Adrenal gland (tissue), 12 donors: ENCODE measurements around the gene ETNK2. TPM values are rescaled to one million over a fixed set of nuclear protein-coding genes. Genes with fewer than 3 reads are reported as not detected.

ENCODE experiments used
- DNase-seq, 7 donors: peaks; one replicate each; pipeline ENCODE4 v3.0.0-alpha.2; 2019 to 2020
- H3K27ac ChIP-seq, 5 donors: fragments of 200-600 bp; sonication (generic) in 4 of 5; 1 replicate in 3 of 5; 2 replicates in 2 of 5; pipeline versions ENCODE4 v1.5.1 to v1.8.0; 2016 to 2020; ENCODE audit warnings: mild to moderate bottlenecking in 1 of 5
- H3K27me3 ChIP-seq: fragments of 200-600 bp; 2 replicates; pipeline ENCODE4 v1.8.0; 2021
- H3K36me3 ChIP-seq, 2 donors: fragments of 200-600 bp; replicated peaks in 1 of 2; 1 replicate in 1 of 2; 2 replicates in 1 of 2; pipeline versions ENCODE4 v1.5.1 to v1.8.0; 2018 to 2022
- H3K4me1 ChIP-seq, 2 donors: fragments of 200-600 bp; replicated peaks in 1 of 2; 1 replicate in 1 of 2; 2 replicates in 1 of 2; pipeline versions ENCODE4 v1.5.1 to v1.8.0; 2018 to 2021
- H3K4me3 ChIP-seq, 4 donors: fragments of 200-600 bp; sonication (generic) in 3 of 4; one replicate each; pipeline ENCODE4 v1.5.1; 2016 to 2018
- H3K9me3 ChIP-seq, 3 donors: fragments of 200-600 bp; sonication (generic) in 1 of 3; replicated peaks in 1 of 3; 1 replicate in 2 of 3; 2 replicates in 1 of 3; pipeline versions ENCODE4 v1.5.1 to v1.8.0; 2016 to 2021
- POLR2A ChIP-seq, 2 donors: fragments of 450-650 bp; IDR thresholded peaks; one replicate each; pipeline ENCODE4 v1.6.1; 2017; ENCODE audit warnings: antibody characterized with exemption in 2 of 2, mild to moderate bottlenecking in 2 of 2, moderate library complexity in 1 of 2
- WGBS, 4 donors: extraction: QIAGEN DNeasy Blood & Tissue Kit in 2 of 4; methylation state at CpG; one replicate each; pipeline versions ENCODE4 v1.1.5 to v1.1.7; 2013 to 2017; 5-methylcytosine and 5-hydroxymethylcytosine counted together
- intact Hi-C, 2 donors: fragments of 100-400 bp; cut with DNase I; formaldehyde crosslinking; loops; one replicate each; pipeline versions ENCODE4 v1.14.1 to v1.15.0; 2022 to 2023
- polyA plus RNA-seq, 3 donors: library from polyadenylated mRNA; stranded (reverse); fragments of 200-250 nt in 2 of 3; fragments of 350-450 nt in 1 of 3; fragmentation: Illumina TruSeq in 1 of 3; extraction: RNeasy Lipid Tissue Mini Kit (QIAGEN cat#74804) in 1 of 3; gene quantifications; one replicate each; pipeline ENCODE4 v1.2.3, GENCODE V29; 2013 to 2014
- total RNA-seq, 9 donors: library from RNA; depleted of rRNA in 4 of 9; stranded (reverse); fragments of >200 nt in 4 of 9; fragments of 120-200 nt in 1 of 9; fragmentation: NEBNext Ultra II Directional in 1 of 9; extraction: Animal tissue kit (Norgen Biotek cat#: 25700) in 1 of 9; gene quantifications; one replicate each; pipeline versions ENCODE4 v1.1.0 to v1.2.4, GENCODE V29; 2013 to 2023
- TF ChIP-seq, protein P1 (sequence below), 6 experiments: fragments of 450-650 bp in 4 of 6; fragments of 200-600 bp in 2 of 6; sonication (generic) in 1 of 6; IDR thresholded peaks; 1 replicate in 5 of 6; 2 replicates in 1 of 6; pipeline versions ENCODE4 v1.5.1 to v1.8.0; 2016 to 2021; ENCODE audit warnings: antibody characterized with exemption in 6 of 6, mild to moderate bottlenecking in 2 of 6, moderate library complexity in 1 of 6
- donor health status: healthy with polysubstance abuse.
- donor health status: Bipolar disorder and iron deficiency.
- donor health status: DM: yes; HTN: yes; CAD: no.
- donor health status: DM: no; HTN: no; CAD: no.
- donor health status: DM: no; HTN: no; CAD: no.
- donor health status: DM: yes; HTN: yes; CAD: no.

Gene ETNK2
- total and polyA plus RNA-seq, 12 donors: 3.1 to 78.6 (median 9.3) TPM

DNA sequence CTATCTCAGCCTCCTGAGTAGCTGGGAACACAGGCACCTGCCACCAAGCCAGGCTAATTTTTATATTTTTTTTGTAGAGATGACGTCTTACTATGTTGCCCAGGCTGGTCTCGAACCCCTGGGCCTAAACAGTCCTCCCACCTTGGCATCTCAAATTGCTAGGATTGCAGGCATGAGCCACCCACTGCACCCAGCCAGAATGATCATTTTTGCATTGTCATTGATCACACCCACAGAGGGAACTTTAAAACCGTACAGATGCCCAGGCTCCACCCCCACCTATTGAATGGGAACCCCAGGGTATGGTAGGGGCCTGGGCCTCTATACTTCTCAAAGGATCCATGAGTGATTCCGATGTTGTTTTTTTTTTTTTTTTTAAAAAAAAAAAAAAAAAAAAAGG is 36.7 kb downstream of the ETNK2 start:
- intact Hi-C loops: no loop called here
- WGBS, 4 donors: 78 to 84% (median 83%) methylated on average over 4 of the region's 4 CpGs
- no peak overlapping the region for H3K27ac ChIP-seq
- DNase-seq: no peak
- H3K4me1 ChIP-seq: peaks cover 13 to 19% of the 10 kb centered on the region in 2 donors
- H3K36me3 ChIP-seq: peaks cover 0 to 23% of the 10 kb centered on the region in 2 donors
- H3K9me3 ChIP-seq: no peaks in the 10 kb centered on the region
- no peaks in the 10 kb centered on the region for H3K27me3 ChIP-seq
- no peak overlapping the region for H3K4me3 ChIP-seq
- TF ChIP-seq, protein P1, sequence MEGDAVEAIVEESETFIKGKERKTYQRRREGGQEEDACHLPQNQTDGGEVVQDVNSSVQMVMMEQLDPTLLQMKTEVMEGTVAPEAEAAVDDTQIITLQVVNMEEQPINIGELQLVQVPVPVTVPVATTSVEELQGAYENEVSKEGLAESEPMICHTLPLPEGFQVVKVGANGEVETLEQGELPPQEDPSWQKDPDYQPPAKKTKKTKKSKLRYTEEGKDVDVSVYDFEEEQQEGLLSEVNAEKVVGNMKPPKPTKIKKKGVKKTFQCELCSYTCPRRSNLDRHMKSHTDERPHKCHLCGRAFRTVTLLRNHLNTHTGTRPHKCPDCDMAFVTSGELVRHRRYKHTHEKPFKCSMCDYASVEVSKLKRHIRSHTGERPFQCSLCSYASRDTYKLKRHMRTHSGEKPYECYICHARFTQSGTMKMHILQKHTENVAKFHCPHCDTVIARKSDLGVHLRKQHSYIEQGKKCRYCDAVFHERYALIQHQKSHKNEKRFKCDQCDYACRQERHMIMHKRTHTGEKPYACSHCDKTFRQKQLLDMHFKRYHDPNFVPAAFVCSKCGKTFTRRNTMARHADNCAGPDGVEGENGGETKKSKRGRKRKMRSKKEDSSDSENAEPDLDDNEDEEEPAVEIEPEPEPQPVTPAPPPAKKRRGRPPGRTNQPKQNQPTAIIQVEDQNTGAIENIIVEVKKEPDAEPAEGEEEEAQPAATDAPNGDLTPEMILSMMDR (IDR thresholded peaks at IDR 0.05): no peak
- TF ChIP-seq POLR2A (IDR thresholded peaks at IDR 0.05): no peak

DNA sequence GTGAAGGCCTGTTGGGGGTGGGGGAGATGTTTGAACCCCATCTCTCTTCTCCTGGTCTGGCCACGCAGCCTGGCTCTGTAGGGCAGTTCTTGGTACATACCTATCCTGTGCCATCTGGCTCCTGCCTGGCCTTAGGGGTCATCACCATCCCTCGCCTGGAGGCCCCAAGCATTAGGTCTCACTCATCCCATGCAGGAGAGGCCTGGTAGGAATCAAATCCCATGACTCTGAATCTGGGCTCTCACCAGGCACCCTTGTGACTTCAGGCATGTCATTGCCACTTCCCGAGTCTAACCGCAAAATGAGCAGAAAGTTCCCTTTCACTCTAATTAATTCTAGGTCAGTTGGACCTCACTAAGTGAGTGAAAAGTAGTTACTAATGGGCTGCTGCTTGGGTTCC is 37.2 kb downstream of the ETNK2 start:
- no peak for DNase-seq
- Histone ChIP-seq H3K4me1 (peaks cover 13 to 19% of the 10 kb centered on the region in 2 donors), H3K9me3 (no peaks in the 10 kb centered on the region), H3K27me3 (no peaks in the 10 kb centered on the region), H3K4me3 (no peak overlapping the region), H3K27ac (peak overlapping the region in 1 of 5 donors; percentile 31), H3K36me3 (peaks cover 0 to 23% of the 10 kb centered on the region in 2 donors)
- 85 to 96% (median 93%) methylated on average over 3 to 4 of the region's 4 CpGs for WGBS, 4 donors
- TF ChIP-seq, protein P1 (IDR thresholded peaks at IDR 0.05): no peak
- no peak for TF ChIP-seq POLR2A (IDR thresholded peaks at IDR 0.05)
- intact Hi-C loops: no loop called here

DNA sequence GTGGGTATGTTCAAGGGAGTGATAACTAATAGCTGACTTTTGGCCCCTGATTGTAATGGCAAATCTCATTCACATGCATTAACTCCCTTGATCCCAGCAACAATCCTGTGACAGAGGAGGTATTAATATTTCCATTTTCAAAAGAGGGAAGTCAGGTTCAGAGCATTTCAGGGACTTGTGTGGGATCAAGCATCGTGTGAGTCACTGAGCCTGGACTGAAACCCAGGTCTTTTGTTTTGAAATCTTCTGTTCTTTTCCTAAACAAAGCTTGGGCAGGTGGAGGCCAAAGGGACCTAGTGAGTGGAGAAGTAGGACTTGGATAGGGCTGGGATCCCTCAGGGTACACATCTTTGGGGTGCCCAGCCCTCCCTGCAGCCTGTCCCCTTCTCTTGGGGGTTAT is 37.9 kb downstream of the ETNK2 start:
- 28 to 53% (median 37%) methylated on average over 1 of the region's 1 CpG for WGBS, 4 donors
- Histone ChIP-seq H3K27me3 (no peaks in the 10 kb centered on the region), H3K27ac (peak overlapping the region in 1 of 5 donors; percentile 31), H3K4me3 (no peak overlapping the region), H3K36me3 (peaks cover 0 to 22% of the 10 kb centered on the region in 2 donors), H3K4me1 (peaks cover 13 to 19% of the 10 kb centered on the region in 2 donors), H3K9me3 (no peaks in the 10 kb centered on the region)
- TF ChIP-seq, protein P1 (IDR thresholded peaks at IDR 0.05): no peak
- no peak for TF ChIP-seq POLR2A (IDR thresholded peaks at IDR 0.05)
- intact Hi-C loops: no loop called here
- DNase-seq: peak in 2 of 7 donors; percentile 34 to 40

DNA sequence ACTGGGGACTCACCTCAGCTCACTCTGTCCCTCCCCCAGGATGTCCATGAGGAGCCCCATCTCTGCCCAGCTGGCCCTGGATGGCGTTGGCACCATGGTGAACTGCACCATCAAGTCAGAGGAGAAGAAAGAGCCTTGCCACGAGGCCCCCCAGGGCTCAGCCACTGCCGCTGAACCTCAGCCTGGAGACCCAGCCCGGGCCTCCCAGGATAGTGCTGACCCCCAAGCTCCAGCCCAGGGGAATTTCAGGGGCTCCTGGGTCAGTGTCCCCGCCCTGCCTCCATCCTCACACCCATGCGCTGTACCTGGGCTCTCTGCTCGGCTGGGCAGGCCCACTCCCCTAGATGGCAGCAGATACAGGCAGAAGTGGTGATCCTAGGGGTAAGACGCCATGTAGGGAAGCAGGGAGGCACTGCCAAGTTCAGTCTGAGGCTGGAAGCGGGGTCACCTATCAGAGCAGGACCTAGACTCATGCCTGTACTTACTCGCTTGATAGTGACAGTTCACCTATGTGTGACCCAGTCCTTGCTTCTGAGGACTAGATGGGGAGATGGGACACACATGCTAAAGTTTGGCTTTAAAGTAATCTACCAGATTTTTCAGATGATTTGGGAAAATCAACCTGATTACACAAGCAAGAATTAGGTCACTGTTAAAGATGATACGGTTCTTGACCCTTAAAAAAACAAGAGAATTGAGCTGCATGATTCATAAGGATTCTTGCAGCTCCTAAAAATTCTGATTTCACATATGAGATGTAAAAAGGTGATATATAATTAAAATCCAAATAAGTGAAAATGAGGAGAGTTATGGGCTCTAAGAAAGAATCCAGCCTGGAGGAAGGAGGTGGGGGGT is 38.7 kb downstream of the ETNK2 start:
- H3K36me3 ChIP-seq: peaks cover 0 to 14% of the 10 kb centered on the region in 2 donors
- H3K4me1 ChIP-seq: peaks cover 13 to 19% of the 10 kb centered on the region in 2 donors
- no peak overlapping the region for H3K4me3 ChIP-seq
- intact Hi-C loops: no loop called here
- peak overlapping the region in 2 of 5 donors; percentile 31 to 64 for H3K27ac ChIP-seq
- TF ChIP-seq, protein P1 (IDR thresholded peaks at IDR 0.05): no peak
- TF ChIP-seq POLR2A (IDR thresholded peaks at IDR 0.05): no peak
- no peaks in the 10 kb centered on the region for H3K9me3 ChIP-seq
- H3K27me3 ChIP-seq: no peaks in the 10 kb centered on the region
- 76 to 82% (median 81%) methylated on average over 7 to 11 of the region's 11 CpGs for WGBS, 4 donors
- no peak for DNase-seq
